Esophagus squamous epithelium (tissue), 4 donors: ENCODE measurements around the gene RSAD2.

Experiments
- CTCF ChIP-seq, 6 experiments: fragments of 450-650 bp in 4 of 6; fragments of 200-600 bp in 2 of 6; sonication (generic) in 2 of 6; IDR thresholded peaks; one replicate each; pipeline ENCODE4 v1.5.1; 2016 to 2019; ENCODE audit warnings: antibody characterized with exemption in 6 of 6, mild to moderate bottlenecking in 4 of 6, moderate library complexity in 4 of 6
- POLR2A ChIP-seq, 4 donors: fragments of 450-650 bp; IDR thresholded peaks; one replicate each; pipeline ENCODE4 v1.6.1; 2017; ENCODE audit warnings: antibody characterized with exemption in 4 of 4, mild to moderate bottlenecking in 4 of 4, moderate library complexity in 3 of 4

- TF ChIP-seq POLR2A (IDR thresholded peaks at IDR 0.05) = no peak
- TF ChIP-seq CTCF (IDR thresholded peaks at IDR 0.05) = no peak
Observed at GRCh38 chr2:6920743-6921064, 43.1 kb downstream of the RSAD2 start.
